Pancreas (tissue), 10 donors: ENCODE results near the gene OSGEP. TPM values are rescaled to one million over a fixed set of nuclear protein-coding genes. Genes with fewer than 3 reads are reported as not detected.
"Not testable (repeated sequence)": the region's sequence is repeated elsewhere in the genome, so short reads cannot be mapped to it uniquely, and the experiment has no call there.

ENCODE experiments used
- ATAC-seq, 4 donors: fragments of 200-7000 bp; cut with Tn5 transposase; one replicate each; pipeline versions ENCODE4 v1.8.0 to v1.9.1; 2020; ENCODE audit warnings: mild to moderate bottlenecking in 4 of 4, moderate library complexity in 4 of 4
- DNase-seq, 6 donors: peaks; one replicate each; pipeline ENCODE4 v3.0.0-alpha.2; 2020
- FAIRE-seq: peaks from 2 replicates; lab custom pipeline; 2012; peaks lifted over from hg19 to GRCh38; lab: Jason Lieb, UNC
- H3K27ac ChIP-seq, 4 donors: fragments of 200-600 bp; sonication (generic); 1 replicate in 3 of 4; 2 replicates in 1 of 4; pipeline versions ENCODE4 v1.5.0 to v1.8.0; 2020
- H3K27me3 ChIP-seq, 4 donors: fragments of 200-600 bp; one replicate each; pipeline ENCODE4 v1.8.0; 2021
- H3K36me3 ChIP-seq, 3 donors: fragments of 200-600 bp; sonication (generic) in 1 of 3; one replicate each; pipeline versions ENCODE4 v1.5.0 to v1.8.0; 2020 to 2021
- H3K4me1 ChIP-seq, 3 donors: fragments of 200-600 bp; one replicate each; pipeline ENCODE4 v1.8.0; 2021
- H3K4me3 ChIP-seq, 4 donors: fragments of 200-600 bp; sonication (generic) in 2 of 4; one replicate each; pipeline versions ENCODE4 v1.5.0 to v1.8.0; 2020 to 2021
- H3K9me3 ChIP-seq, 4 donors: fragments of 200-600 bp; one replicate each; pipeline ENCODE4 v1.8.0; 2021
- CTCF ChIP-seq, 4 donors: fragments of 200-600 bp; sonication (generic) in 3 of 4; IDR thresholded peaks; one replicate each; pipeline versions ENCODE4 v1.5.0 to v1.8.0; 2021; ENCODE audit warnings: antibody characterized with exemption in 4 of 4
- WGBS, 2 donors: extraction: QIAGEN DNeasy Blood & Tissue Kit; methylation state at CpG; one replicate each; pipeline ENCODE4 v1.1.7; 2013; 5-methylcytosine and 5-hydroxymethylcytosine counted together
- intact Hi-C, 3 donors: fragments of 100-400 bp; cut with DNase I; formaldehyde crosslinking; loops; one replicate each; pipeline versions ENCODE4 v1.11.1 to v1.14.2; 2022
- polyA plus RNA-seq, 2 donors: library from polyadenylated mRNA; stranded (reverse); fragments of 200-250 nt; gene quantifications; one replicate each; pipeline ENCODE4 v1.2.3, GENCODE V29; 2013
- total RNA-seq, 6 donors: library from RNA; stranded (reverse); fragmentation: NEBNext Ultra II Directional in 4 of 6; extraction: Animal tissue kit (Norgen Biotek cat#: 25700) in 4 of 6; gene quantifications; one replicate each; pipeline versions ENCODE4 v1.2.1 to v1.2.4, GENCODE V29; 2021 to 2023
- donor health status: healthy with polysubstance abuse.
- donor health status: DM: no; HTN: no; CAD: no; lungs with moderate emphysema.
- donor health status: DM: no; HTN: no; CAD: no.
- donor health status: control.
- donor health status: control.
- donor health status: Bipolar disorder and iron deficiency.
- donor health status: DM: yes; HTN: yes; CAD: no.
- donor health status: DM: no; HTN: no; CAD: no.
- donor health status: DM: no; HTN: no; CAD: no.
- donor health status: DM: yes; HTN: yes; CAD: no.

OSGEP gene
- total and polyA plus RNA-seq, 8 donors: 11.4 to 69.8 (median 14.7) TPM

DNA sequence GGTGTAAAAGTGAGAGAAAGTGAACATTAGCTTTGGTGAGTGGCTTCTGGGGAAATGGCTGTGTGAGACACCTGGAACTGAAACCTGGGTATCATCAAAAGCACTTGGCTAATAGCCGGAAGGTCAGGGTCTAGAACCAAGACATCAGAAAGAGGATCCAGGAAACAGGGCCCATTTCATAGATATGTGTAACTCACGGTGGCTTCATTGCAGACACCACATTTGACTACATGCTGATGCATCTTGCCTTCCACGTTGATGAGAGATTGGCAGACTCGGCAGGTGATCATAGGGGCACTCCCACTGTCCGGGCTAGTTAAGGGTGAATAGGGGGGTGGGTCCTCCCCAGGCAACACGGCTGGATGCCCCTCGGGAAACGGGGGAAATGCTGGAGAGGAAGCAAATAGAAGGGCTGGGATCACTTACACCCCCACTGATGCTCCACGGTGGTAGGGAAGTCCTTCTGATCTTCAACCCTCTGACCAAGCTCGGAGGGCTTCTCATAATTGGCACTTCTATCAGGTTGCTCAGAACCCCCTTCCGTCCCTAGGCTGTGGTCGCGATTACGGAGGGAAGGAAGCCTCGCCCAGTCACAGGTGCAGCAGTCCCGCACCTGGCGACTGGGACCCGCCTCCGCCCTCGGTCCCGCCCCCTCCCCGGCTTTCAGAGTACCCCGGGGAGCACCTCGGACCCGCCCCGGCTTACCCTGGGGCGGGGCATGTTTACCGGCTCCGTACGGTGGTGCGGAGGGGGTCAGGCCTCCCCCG is 6.0 kb upstream of the OSGEP start:
- no peaks in the 10 kb centered on the region for H3K9me3 ChIP-seq
- WGBS, 2 donors: 3 to 4% methylated on average over 31 to 32 of the region's 32 CpGs
- no peak for TF ChIP-seq CTCF (IDR thresholded peaks at IDR 0.05)
- no peaks in the 10 kb centered on the region for H3K27me3 ChIP-seq
- peak; percentile 7 to 39 (median 14) for ATAC-seq
- H3K27ac ChIP-seq: peak overlapping the region; percentile 81 to 91 (median 91)
- peak overlapping the region; percentile 77 to 96 (median 88) for H3K4me3 ChIP-seq
- H3K36me3 ChIP-seq: peaks cover 3 to 32% (median 23%) of the 10 kb centered on the region in 3 donors
- intact Hi-C loops: no loop called here
- no peak for FAIRE-seq
- peak in 5 of 6 donors; percentile 36 to 83 (median 61) for DNase-seq
- peaks cover 14 to 28% (median 21%) of the 10 kb centered on the region in 3 donors for H3K4me1 ChIP-seq

DNA sequence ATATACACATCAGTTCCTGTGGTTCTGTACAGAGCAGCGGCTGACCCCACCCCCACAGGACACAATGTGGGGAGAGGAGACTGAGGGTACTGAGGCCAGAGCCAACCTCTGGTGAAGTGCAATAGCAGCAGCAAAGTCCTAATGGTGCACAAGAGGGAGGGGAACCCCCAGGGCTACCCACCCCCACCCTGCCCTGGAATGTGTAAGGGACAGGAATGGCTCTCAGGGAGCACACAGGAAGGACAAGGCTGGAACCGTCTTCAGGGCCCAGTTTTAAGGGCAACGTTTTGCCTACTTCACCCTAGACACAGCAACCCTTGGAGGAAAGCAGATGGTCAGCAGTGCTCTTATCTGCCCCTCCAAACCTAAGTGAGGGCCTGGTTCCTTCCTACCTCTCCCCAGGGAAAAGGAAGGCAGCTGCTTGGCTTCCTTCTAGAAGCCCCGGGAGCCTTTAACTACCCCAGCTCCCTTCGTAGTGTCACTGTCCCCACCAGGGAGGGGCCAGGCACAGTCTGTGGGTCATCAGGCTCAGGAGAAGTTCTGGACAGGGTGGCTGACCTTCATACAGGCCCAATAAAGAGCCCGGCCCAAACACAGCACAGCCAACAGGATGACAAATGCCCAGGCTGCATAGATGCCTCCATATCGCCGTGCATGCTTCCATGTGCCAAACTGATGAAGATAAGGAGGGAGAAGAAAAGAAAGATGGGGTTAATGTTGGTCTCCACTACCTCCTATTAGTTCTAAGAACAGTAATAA is 3.6 kb upstream of the OSGEP start:
- Histone ChIP-seq H3K27me3 (no peaks in the 10 kb centered on the region), H3K27ac (no peak overlapping the region), H3K4me3 (no peak overlapping the region), H3K36me3 (peaks cover 3 to 32% (median 23%) of the 10 kb centered on the region in 3 donors), H3K4me1 (peaks cover 14 to 29% (median 28%) of the 10 kb centered on the region in 3 donors), H3K9me3 (no peaks in the 10 kb centered on the region)
- WGBS, 2 donors: 60 to 62% methylated on average over 8 of the region's 8 CpGs
- TF ChIP-seq CTCF (IDR thresholded peaks at IDR 0.05): no peak
- FAIRE-seq (no peak), ATAC-seq (no peak), DNase-seq (no peak)
- intact Hi-C loops: loop anchor here in 1 of 3 donors (10.0 kb wide), 1 partner anchor 123 kb away; the partner anchor contains the start of gene CCNB1IP1

GRCh38 chr14:20456971-20457370 is 2.4 kb upstream of the OSGEP start:
- FAIRE-seq: no peak
- Histone ChIP-seq H3K27ac (no peak overlapping the region), H3K4me1 (peaks cover 14 to 22% (median 20%) of the 10 kb centered on the region in 3 donors), H3K9me3 (no peaks in the 10 kb centered on the region), H3K4me3 (no peak overlapping the region), H3K27me3 (no peaks in the 10 kb centered on the region), H3K36me3 (peaks cover 3 to 35% (median 23%) of the 10 kb centered on the region in 3 donors)
- no peak for DNase-seq
- TF ChIP-seq CTCF (IDR thresholded peaks at IDR 0.05): no peak
- no peak for ATAC-seq
- intact Hi-C loops: loop anchor here in 1 of 3 donors (10.0 kb wide), 1 partner anchor 122 kb away; the partner anchor contains the start of gene CCNB1IP1
- 75 to 81% methylated on average over 13 of the region's 13 CpGs for WGBS, 2 donors

DNA sequence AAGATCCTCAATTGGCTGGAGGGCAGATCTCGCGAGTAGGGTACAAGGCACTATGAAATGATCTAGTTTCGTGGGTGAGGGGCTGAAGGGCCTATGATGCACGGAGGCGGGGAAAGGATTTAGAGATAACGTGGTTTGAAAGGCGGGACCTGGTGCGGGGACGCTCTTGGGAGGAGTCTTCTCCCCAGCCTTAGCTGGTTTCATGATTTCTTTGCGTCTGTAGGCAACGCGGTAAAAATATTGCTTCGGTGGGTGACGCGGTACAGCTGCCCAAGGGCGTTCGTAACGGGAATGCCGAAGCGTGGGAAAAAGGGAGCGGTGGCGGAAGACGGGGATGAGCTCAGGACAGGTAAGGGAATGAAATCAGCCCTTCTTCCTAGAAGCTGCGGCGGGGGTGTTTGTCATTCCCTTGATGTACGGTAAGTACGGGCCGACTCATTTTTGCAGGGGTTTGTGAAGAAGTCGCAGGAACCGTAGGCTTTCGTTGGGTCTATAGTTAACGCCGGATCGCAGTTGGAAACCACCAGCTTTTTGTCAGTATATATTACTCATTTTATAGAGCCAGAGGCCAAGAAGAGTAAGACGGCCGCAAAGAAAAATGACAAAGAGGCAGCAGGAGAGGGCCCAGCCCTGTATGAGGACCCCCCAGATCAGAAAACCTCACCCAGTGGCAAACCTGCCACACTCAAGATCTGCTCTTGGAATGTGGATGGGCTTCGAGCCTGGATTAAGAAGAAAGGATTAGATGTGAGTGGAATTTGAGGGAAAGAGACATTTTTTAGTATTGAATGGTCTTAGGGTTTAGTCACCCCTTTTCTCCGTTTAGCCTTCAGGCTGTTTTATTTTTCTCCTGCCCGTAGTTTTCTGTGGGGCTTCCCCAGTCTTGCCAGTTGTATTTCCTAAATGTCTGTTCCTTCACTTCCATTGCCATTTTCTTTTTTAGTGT is 1.0 kb upstream of the OSGEP start:
- DNase-seq (peak in 1 of 6 donors; percentile 61), FAIRE-seq (no peak), ATAC-seq (peak; percentile 43 to 67 (median 58))
- WGBS, 2 donors: 1% methylated on average over 39 of the region's 39 CpGs
- intact Hi-C loops: loop anchor here in 1 of 3 donors (10.0 kb wide), 1 partner anchor 121 kb away; the partner anchor contains the start of gene CCNB1IP1
- H3K27ac ChIP-seq: peak overlapping the region; percentile 78 to 95 (median 88)
- H3K27me3 ChIP-seq: no peaks in the 10 kb centered on the region
- no peaks in the 10 kb centered on the region for H3K9me3 ChIP-seq
- H3K4me1 ChIP-seq: peaks cover 14 to 22% (median 20%) of the 10 kb centered on the region in 3 donors
- peak overlapping the region; percentile 53 to 82 (median 68) for H3K4me3 ChIP-seq
- H3K36me3 ChIP-seq: peaks cover 3 to 45% (median 30%) of the 10 kb centered on the region in 3 donors
- TF ChIP-seq CTCF (IDR thresholded peaks at IDR 0.05): no peak

DNA sequence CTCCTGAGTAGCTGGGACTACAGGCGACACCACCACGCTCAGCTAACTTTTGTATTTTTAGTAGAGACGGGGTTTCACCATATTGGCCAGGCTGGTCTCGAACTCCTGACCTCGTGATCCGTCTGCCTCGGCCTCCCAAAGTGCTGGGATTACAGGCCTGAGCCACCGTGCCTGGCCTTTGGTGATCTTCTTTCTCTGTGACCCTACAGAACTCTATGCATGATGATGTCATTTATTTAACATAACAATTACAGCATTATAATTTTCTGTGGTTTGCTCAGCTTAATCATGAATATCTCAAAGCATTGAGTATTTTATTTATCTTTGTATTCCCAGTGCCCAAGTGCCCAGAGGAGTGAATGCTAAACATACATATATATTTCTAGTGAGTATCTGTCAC is 1.8 kb downstream of the OSGEP start:
- intact Hi-C loops: loop anchor here in 1 of 3 donors (10.0 kb wide), 1 partner anchor 118 kb away; the partner anchor contains the start of gene CCNB1IP1
- FAIRE-seq, H3K27ac ChIP-seq, H3K9me3 ChIP-seq, DNase-seq, H3K4me3 ChIP-seq, H3K27me3 ChIP-seq, ATAC-seq: not testable (repeated sequence)
- Histone ChIP-seq H3K36me3 (peaks cover 9 to 58% (median 31%) of the 10 kb centered on the region in 3 donors), H3K4me1 (peaks cover 7 to 14% (median 9%) of the 10 kb centered on the region in 3 donors)
- 92 to 93% methylated on average over 8 of the region's 8 CpGs for WGBS, 2 donors
